Small intestine (tissue), 7 donors: ENCODE data around the gene PCGF1. TPM values are rescaled to one million over a fixed set of nuclear protein-coding genes. Genes with fewer than 3 reads are reported as not detected.

Experiments used
- DNase-seq, 2 donors: peaks; one replicate each; pipeline versions ENCODE4 v3.0.0 to v3.0.0-alpha.2; 2013
- FAIRE-seq: peaks from 2 replicates; lab custom pipeline; 2012; peaks lifted over from hg19 to GRCh38; lab: Jason Lieb, UNC
- H3K27ac ChIP-seq, 3 donors: one replicate each; pipeline ENCODE4 v1.5.1; 2013; ENCODE audit warnings: low read length in 2 of 3, mild to moderate bottlenecking in 2 of 3, control low read depth in 1 of 3, inconsistent platforms in 1 of 3, low read depth in 1 of 3, moderate library complexity in 1 of 3
- H3K27me3 ChIP-seq, 3 donors: one replicate each; pipeline ENCODE4 v1.6.1; 2013; ENCODE audit warnings: low read length in 3 of 3, inconsistent platforms in 1 of 3; ENCODE audit not compliant: control insufficient read depth in 3 of 3, insufficient read depth in 3 of 3
- H3K36me3 ChIP-seq, 3 donors: one replicate each; pipeline ENCODE4 v1.6.1; 2013; ENCODE audit warnings: low read length in 3 of 3, inconsistent platforms in 1 of 3, low read depth in 1 of 3, mild to moderate bottlenecking in 1 of 3, moderate library complexity in 1 of 3; ENCODE audit not compliant: control insufficient read depth in 3 of 3, insufficient read depth in 2 of 3
- H3K4me1 ChIP-seq, 3 donors: one replicate each; pipeline ENCODE4 v1.6.1; 2013; ENCODE audit warnings: low read length in 2 of 3, inconsistent platforms in 1 of 3, low read depth in 1 of 3, mild to moderate bottlenecking in 1 of 3, moderate library complexity in 1 of 3; ENCODE audit not compliant: control insufficient read depth in 3 of 3, insufficient read depth in 2 of 3
- H3K4me3 ChIP-seq, 3 donors: one replicate each; pipeline ENCODE4 v1.5.1; 2013; ENCODE audit warnings: low read length in 3 of 3, control low read depth in 1 of 3, inconsistent platforms in 1 of 3, low read depth in 1 of 3, mild to moderate bottlenecking in 1 of 3, moderate library complexity in 1 of 3
- H3K9me3 ChIP-seq, 2 donors: one replicate each; pipeline ENCODE4 v1.6.1; 2013; ENCODE audit warnings: low read depth in 1 of 2, low read length in 1 of 2; ENCODE audit not compliant: control insufficient read depth in 2 of 2, insufficient read depth in 1 of 2
- WGBS, 3 donors: extraction: QIAGEN DNeasy Blood & Tissue Kit; methylation state at CpG; one replicate each; pipeline ENCODE4 v1.1.7; 2013; 5-methylcytosine and 5-hydroxymethylcytosine counted together
- polyA plus RNA-seq, 4 donors: library from polyadenylated mRNA; stranded (reverse) in 3 of 4; unstranded in 1 of 4; fragments of 200-250 nt in 3 of 4; fragments of 120-200 nt in 1 of 4; gene quantifications; one replicate each; pipeline versions ENCODE4 v1.2.1 to v1.2.3, GENCODE V29; 2013
- donor health status: healthy with polysubstance abuse.
- donor health status: control.
- donor health status: control.
- donor health status: Bipolar disorder and iron deficiency.
- donor health status: healthy.

Gene PCGF1
- polyA plus RNA-seq, 4 donors, result 13.2 to 23.5 (median 18.8) TPM

GRCh38 chr2:74496997-74497776 is 10.3 kb downstream of the PCGF1 start:
- Histone ChIP-seq H3K27ac (peak overlapping the region in 1 of 3 donors; percentile 82), H3K4me3 (peak overlapping the region in 1 of 3 donors; percentile 82), H3K36me3 (peaks cover under 1 to 52% (median 6%) of the 10 kb centered on the region in 3 donors), H3K4me1 (peaks cover 0 to 55% (median 0%) of the 10 kb centered on the region in 3 donors), H3K27me3 (peaks cover 0 to 39% (median 0%) of the 10 kb centered on the region in 3 donors), H3K9me3 (no peaks in the 10 kb centered on the region)
- no peak for FAIRE-seq
- WGBS, 3 donors, result 57 to 78% (median 72%) methylated on average over 19 of the region's 19 CpGs
- peak in 1 of 2 donors; percentile 75 for DNase-seq

GRCh38 chr2:74495440-74495839 is 12.1 kb downstream of the PCGF1 start:
- peaks cover 0 to 61% (median 0%) of the 10 kb centered on the region in 3 donors for H3K4me1 ChIP-seq
- no peaks in the 10 kb centered on the region for H3K9me3 ChIP-seq
- FAIRE-seq (no peak), DNase-seq (no peak)
- no peak overlapping the region for H3K27ac ChIP-seq
- 76 to 97% (median 88%) methylated on average over 1 of the region's 1 CpG for WGBS, 3 donors
- peaks cover 13 to 66% (median 17%) of the 10 kb centered on the region in 3 donors for H3K36me3 ChIP-seq
- peaks cover 0 to 33% (median 0%) of the 10 kb centered on the region in 3 donors for H3K27me3 ChIP-seq
- H3K4me3 ChIP-seq, result no peak overlapping the region

GRCh38 chr2:74493546-74493945 is 13.9 kb downstream of the PCGF1 start:
- Histone ChIP-seq H3K9me3 (no peaks in the 10 kb centered on the region), H3K4me3 (no peak overlapping the region), H3K36me3 (peaks cover 13 to 75% (median 17%) of the 10 kb centered on the region in 3 donors), H3K27ac (no peak overlapping the region), H3K4me1 (peaks cover 0 to 66% (median 5%) of the 10 kb centered on the region in 3 donors), H3K27me3 (peaks cover 0 to 16% (median 0%) of the 10 kb centered on the region in 3 donors)
- DNase-seq (no peak), FAIRE-seq (no peak)
- WGBS, 3 donors, result 82 to 97% (median 90%) methylated on average over 3 of the region's 3 CpGs

GRCh38 chr2:74491648-74492544 is 15.6 kb downstream of the PCGF1 start:
- Histone ChIP-seq H3K27ac (peak overlapping the region in 1 of 3 donors; percentile 46), H3K27me3 (peaks cover 0 to under 1% (median 0%) of the 10 kb centered on the region in 3 donors), H3K4me3 (no peak overlapping the region), H3K36me3 (peaks cover 13 to 75% (median 17%) of the 10 kb centered on the region in 3 donors), H3K9me3 (no peaks in the 10 kb centered on the region), H3K4me1 (peaks cover 0 to 60% (median 5%) of the 10 kb centered on the region in 3 donors)
- FAIRE-seq, result no peak
- WGBS, 3 donors, result 70 to 85% (median 77%) methylated on average over 12 of the region's 12 CpGs
- peak in 1 of 2 donors; percentile 43 for DNase-seq

- no peak for DNase-seq
- 83 to 92% (median 89%) methylated on average over 4 to 9 of the region's 9 CpGs for WGBS, 3 donors
- Histone ChIP-seq H3K36me3 (peaks cover 13 to 75% (median 17%) of the 10 kb centered on the region in 3 donors), H3K27ac (peak overlapping the region in 1 of 3 donors; percentile 81), H3K27me3 (no peaks in the 10 kb centered on the region), H3K4me3 (no peak overlapping the region), H3K4me1 (peaks cover 0 to 50% (median 5%) of the 10 kb centered on the region in 3 donors), H3K9me3 (no peaks in the 10 kb centered on the region)
- FAIRE-seq, result no peak
Measured at GRCh38 chr2:74489906-74490305, 17.6 kb downstream of the PCGF1 start.

- H3K27ac ChIP-seq, result peak overlapping the region; percentile 32 to 89 (median 82)
- H3K27me3 ChIP-seq, result no peaks in the 10 kb centered on the region
- H3K9me3 ChIP-seq, result no peaks in the 10 kb centered on the region
- FAIRE-seq, result no peak
- H3K4me1 ChIP-seq, result peaks cover 0 to 50% (median 5%) of the 10 kb centered on the region in 3 donors
- peak; percentile 90 to 93 for DNase-seq
- peaks cover 13 to 73% (median 17%) of the 10 kb centered on the region in 3 donors for H3K36me3 ChIP-seq
- WGBS, 3 donors, result 31 to 72% (median 51%) methylated on average over 9 of the region's 9 CpGs
- no peak overlapping the region for H3K4me3 ChIP-seq
Measured at GRCh38 chr2:74488643-74489481, 18.6 kb downstream of the PCGF1 start.

GRCh38 chr2:74486141-74486540 is 21.4 kb downstream of the PCGF1 start:
- Histone ChIP-seq H3K9me3 (no peaks in the 10 kb centered on the region), H3K4me3 (no peak overlapping the region), H3K36me3 (peaks cover 1 to 57% (median 3%) of the 10 kb centered on the region in 3 donors), H3K27me3 (no peaks in the 10 kb centered on the region), H3K27ac (no peak overlapping the region), H3K4me1 (peaks cover 2 to 46% (median 5%) of the 10 kb centered on the region in 3 donors)
- DNase-seq (no peak), FAIRE-seq (no peak)
- WGBS, 3 donors, result 90 to 94% (median 93%) methylated on average over 2 of the region's 2 CpGs
